CD4-positive, alpha-beta T cell treated with Interleukin-17A for 4 hours (primary cell): Measurements from ENCODE around the gene SH3PXD2A.

Experiments used
- DNase-seq: peaks from one replicate; pipeline ENCODE4 v3.0.0-alpha.2; 2020; ENCODE audit warnings: mixed read lengths

SH3PXD2A gene

DNA sequence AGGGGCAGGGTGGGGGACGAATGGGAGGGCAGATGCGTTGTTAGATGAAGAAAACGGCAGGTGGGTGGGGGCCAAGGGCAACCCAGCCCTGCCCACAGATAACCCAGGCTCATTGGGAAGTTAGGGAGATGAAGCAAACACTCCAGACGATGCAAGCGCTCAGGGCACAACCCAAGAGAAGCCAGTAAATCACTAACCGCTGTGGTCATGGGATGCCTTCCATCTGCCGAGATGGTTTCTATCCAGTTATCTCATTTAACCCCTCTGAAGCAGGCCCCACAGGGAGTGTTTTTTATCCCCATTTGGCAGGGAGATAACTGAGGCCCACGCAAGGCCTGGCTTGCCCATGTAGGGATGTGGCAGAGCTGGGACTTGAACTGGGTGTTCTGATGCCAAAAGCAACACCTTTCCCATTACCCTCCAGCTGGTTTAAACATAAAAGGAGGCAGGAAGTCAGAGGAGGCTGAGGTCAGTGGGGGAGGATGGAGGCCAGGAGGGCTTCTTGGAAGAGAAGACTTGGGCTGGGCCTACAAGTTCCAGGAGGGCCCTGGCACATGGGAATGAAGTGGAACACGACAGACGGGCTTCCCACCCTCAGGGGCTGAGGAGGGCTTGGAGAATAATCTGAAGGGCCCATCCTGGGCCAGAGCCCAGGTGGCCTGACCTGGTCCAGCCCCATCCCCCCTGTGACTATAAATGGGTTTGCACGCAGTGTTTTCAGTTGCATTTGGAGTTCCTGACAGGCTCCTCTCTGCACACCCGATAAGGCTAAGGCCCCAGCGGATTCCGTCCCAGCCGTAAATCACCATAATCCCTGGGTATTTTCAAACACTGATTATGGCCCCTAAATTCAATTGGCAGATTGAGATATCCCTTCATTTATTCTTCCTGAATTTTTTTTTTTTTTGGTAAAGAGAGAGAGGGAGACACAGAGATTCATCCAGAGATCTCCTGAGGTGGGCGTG, 281.0 kb downstream of the SH3PXD2A start:
- no peak for DNase-seq

- no peak for DNase-seq
Observed at GRCh38 chr10:103573205-103573487, 282.2 kb downstream of the SH3PXD2A start.

DNA sequence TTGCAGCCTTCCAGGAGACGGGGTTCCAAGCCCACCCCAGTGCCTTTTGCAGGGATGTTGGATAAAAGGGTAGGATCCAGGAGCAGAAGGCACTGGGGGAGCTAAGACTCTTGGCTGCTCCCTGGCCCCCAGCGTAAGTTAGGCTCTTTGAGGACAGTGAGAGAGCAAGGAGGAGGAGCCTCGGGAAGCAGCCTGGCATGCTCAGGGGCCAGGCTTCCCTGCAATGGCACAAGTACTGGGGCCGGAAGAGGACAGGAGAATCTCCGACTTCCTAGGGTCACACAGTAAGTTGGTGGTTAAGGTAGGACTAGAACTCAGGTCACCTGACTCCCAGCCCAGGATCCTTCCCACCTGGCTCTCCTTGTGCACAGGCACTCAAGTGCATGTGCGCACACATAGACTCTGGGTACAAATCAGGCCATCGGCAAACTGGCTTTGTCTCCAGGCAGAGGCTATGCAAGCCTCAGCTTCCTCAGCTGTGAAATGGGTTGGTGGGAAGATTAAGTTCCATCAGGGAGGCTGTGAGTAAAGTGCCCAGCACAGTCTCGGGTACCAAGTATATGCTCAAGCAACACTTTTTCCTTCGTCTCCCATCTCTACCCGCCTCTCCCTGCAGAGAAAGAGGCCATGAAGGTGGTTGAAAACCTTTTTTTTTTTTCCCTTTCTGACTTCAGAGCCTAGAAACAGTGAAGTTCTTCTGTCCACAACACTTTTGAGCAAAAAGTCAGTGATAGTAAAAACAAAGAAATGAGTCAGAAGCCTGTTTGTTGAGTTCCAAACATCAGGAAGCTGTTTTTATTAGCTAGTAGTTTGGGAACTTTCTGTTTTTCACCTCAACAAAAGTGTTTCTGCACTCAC, 282.8 kb downstream of the SH3PXD2A start:
- DNase-seq, result no peak

DNA sequence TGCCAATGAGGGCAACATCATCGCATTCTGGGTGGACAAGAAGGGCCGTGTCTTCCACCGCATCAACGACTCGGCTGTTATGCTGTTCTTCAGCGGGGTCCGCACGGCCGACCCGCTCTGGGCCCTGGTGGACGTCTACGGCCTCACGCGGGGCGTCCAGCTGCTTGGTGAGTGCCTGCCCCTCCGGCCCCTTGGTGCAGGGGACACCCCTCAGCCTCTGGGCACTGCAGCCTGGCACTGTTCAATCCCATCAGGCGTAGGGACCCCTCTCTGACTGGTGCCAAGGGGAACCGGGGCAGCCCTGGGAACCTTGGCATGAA, 283.8 kb downstream of the SH3PXD2A start:
- no peak for DNase-seq

DNA sequence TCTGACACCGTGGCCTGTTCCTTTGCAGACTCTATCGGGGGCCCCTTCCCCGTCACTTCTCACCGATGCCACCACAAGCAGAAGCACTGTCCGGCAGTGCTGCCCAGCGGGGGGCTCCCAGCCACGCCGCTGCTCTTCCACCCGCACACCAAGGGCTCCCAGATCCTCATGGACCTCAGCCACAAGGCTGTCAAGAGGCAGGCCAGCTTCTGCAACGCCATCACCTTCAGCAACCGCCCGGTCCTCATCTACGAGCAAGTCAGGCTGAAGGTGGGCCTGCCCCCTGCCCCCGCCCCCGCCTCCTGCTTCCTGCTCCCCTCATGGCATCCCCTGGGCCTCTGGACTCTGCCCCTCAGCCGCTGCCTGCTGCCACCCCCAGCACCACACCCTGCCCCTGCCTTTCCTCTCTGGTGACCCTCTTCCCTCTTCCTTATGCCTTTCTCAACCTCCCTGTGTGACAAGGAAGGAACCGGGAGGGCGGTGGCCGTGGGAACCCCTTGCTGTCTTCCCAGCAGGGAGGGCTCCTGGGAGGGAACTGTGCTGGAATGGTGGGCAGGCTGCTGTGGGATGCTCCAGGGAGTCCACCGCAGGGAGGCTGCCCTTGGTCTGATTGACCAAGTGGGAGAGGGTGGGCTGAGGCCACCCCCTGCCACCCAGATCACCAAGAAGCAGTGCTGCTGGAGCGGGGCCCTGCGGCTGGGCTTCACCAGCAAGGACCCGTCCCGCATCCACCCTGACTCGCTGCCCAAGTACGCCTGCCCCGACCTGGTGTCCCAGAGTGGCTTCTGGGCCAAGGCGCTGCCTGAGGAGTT, 284.3 kb downstream of the SH3PXD2A start:
- no peak for DNase-seq

DNA sequence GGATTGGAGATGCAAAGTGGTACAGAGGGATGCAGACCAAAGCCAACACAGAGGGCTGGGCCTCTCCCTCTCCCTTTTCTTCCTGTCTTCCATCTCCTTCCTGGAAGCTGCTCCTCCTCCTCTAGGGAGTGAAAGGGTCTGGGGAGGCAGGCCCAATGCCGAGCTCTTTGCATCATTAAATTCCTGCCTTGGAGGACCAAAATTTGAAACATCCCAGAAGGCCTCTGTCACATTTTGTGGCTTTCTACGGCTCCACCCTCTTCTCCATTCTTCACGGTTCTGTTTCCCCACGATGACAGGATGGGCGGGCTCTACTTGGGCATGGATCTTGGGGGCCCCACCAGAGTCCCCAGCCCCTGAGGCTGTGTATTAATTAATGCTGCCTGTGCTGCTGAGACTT, 285.5 kb downstream of the SH3PXD2A start:
- DNase-seq, result no peak

DNA sequence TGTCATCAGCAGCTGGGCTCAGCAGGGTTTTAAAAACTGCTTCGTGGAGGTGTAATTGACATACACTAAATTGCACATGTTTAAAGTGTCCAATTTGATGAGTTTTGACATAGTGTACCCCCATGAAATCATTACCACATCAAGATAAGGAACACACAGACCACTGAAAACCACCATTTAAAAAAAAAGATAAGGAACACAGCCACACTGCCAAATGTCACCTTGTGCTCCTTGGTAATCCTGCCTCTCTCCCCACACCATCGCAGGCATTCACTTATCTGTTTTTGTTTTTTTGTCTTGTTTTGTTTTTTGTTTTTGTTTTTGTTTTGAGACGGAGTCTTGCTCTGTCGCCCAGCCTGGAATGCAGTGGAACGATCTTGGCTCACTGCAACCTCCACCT, 286.9 kb downstream of the SH3PXD2A start:
- DNase-seq, result no peak

DNA sequence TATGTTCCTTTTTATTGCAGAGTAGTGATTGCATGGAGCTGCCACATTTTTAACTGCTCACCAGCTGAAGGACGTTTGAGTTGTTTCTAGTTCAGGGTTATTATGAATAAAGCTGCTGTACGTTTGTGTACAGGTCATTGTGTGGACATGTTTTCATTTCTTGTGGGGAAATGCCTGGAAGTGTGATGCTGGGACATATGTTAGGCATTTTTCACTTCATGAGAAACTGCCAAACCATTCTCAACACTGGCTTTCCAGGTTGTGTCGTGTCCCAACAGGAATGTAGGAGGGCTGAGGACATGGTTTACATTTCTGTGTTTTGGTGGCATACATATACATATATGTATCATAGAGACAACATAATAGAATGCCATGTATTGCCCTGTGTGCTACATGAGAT, 288.8 kb downstream of the SH3PXD2A start:
- DNase-seq, result no peak

- DNase-seq, result peak; percentile 19
Observed at GRCh38 chr10:103564776-103565520, 290.4 kb downstream of the SH3PXD2A start.

DNA sequence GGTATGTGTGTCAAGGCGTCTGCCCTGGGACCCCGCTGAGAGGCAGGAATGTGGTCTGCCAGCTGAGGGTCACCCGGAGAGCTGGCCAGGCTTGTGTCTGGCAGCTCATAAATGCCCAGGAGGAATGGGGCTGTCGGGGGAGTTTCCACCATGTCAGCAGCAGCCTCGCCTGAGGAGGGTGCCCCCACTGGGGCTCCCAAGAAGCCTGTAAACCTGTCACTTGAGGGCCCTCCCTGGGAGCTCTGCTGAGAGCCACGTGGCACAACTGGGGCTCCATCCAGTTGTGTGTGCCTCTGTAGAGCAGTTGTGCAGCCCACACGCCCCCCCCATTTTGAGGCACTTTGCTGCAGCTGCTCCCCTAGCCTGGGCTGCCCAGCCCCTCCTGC, 291.3 kb downstream of the SH3PXD2A start:
- no peak for DNase-seq

DNA sequence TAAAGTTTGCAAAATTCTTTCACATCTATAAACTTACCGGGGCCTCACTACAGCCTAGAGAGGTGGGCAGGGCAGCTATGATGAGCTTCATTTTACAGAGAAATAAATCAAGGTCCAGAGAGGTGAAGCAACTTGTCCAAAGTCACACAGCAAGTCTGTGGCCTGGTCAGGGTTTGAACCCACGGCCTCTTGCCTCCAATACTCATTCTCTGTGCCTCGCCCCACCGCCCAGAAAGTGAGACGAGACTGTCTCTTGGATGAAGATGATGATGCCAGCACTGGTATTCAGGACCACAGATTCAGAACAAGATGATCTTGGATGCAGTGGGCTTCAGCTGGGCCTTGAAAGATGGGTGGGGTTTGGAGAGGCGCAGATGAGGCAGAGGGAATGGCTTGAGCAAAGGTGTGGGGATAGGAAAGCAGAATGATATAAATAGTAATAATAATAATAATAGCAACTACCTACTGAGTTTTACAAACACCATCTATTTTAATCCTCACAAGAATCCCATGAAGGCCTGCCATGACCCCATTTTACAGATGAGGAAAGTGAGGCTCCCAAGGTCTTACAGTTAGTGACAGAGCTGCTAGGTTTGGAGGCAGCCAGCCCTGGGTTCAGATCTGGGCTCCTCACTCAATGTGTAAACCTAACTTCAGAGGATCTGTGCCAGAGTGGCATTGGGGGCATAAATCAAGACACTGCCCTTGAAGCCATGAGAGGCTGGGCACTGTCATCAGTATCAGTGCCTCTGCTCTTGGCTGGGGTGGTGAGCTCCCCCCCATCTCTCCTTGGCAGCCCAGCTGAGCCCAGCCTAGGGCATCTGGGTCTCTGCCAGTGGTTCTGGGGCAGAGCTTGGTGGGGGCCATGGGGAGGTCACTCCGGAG, 291.9 kb downstream of the SH3PXD2A start:
- no peak for DNase-seq

DNA sequence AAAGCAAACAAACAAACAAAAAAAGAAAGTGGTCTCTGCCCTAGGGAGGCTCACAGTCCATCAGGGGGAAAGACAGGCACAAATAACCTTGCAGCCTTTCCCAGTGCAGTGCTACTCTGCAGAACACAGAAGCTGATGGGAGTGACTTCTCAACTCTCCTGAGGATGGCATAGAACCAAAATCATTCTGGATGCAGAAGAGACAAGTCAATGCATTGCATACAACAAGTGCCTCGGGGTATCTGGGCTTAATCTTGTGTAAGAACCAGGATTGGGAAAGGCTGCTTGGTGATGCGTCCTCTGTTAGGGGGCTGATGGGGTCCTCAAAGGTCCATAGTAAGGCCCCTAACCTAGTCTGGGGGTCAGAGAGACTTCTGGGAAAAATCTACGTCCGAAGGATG, 293.0 kb downstream of the SH3PXD2A start:
- no peak for DNase-seq

- DNase-seq, result no peak
Observed at GRCh38 chr10:103560886-103561285, 294.5 kb downstream of the SH3PXD2A start.

DNA sequence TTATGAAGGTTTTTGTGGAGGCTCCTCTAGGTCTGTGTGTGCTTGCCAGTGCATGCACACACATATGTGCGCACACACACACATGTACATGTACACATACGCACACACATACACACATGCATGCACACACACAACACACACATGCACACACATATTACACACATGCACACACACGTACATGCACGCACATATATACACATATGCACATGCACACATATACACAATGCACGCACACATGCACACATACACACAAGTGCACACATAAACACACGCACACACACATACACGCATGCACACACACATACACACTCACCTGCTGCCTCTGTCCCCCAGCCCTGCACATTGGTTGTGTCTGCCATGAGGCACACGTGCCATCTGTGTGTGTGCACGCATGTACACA, 295.6 kb downstream of the SH3PXD2A start:
- no peak for DNase-seq

DNA sequence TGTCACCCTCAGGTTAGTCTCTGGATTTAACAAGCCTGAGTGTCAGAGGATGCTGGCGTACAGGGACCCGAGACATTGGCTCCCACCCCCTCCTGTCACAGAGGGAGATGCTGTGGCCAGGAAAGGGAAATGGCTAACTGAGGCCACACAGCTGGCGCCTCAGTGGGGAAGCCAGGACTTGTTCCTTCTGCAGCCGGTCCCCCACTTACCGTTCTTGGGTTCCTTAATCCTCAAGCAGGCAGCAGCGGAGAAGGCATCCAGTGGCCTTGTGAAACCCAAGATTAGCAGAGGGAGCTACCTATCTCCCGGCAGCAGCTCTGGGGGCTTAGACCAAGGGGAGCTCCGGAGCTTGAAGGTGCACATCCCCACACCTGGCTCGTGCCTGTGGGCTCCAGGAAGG, 296.5 kb downstream of the SH3PXD2A start:
- no peak for DNase-seq

DNA sequence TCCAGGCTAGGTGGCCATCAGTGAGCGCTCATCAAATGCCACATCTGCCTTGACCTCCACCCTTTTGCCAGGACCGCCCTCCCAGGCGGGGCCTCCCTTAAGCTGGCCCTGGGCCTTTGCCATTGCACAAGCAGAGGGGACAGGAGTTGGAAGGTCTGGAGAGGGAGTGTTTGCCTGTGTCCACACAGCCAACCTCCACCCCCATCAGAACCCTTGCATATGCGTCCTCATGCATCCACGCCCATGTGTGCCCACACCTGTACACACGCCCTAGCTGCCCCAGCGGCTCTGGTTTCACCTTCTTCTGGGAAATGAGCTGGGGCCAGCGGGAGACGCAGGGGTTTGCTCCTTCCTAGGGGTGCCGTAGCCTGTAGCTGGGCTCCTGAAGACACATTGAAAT, 297.9 kb downstream of the SH3PXD2A start:
- DNase-seq, result no peak

- no peak for DNase-seq
Observed at GRCh38 chr10:103556383-103557007, 298.9 kb downstream of the SH3PXD2A start.

DNA sequence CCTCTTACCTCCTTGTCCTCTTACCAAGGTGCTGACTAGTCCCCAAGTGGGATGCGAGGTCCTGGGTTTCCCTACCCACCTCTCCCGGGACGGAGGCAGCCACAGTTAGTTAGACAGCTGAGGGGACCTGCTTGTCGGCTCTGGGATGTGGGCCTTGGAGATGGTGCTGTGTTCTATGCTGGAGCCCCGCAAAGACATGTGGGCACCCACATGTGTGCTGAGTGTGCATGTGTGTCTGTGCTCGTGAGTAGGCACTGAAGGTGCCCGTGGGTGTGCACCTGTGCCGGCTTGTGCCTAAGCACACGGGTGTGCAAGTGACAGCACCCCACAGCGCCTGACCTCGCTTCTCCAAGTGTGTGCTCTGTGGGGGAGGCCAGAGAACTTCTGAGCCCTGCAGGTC, 299.7 kb downstream of the SH3PXD2A start:
- DNase-seq, result no peak

GRCh38 chr10:103555325-103555649, 300.1 kb downstream of the SH3PXD2A start:
- no peak for DNase-seq

DNA sequence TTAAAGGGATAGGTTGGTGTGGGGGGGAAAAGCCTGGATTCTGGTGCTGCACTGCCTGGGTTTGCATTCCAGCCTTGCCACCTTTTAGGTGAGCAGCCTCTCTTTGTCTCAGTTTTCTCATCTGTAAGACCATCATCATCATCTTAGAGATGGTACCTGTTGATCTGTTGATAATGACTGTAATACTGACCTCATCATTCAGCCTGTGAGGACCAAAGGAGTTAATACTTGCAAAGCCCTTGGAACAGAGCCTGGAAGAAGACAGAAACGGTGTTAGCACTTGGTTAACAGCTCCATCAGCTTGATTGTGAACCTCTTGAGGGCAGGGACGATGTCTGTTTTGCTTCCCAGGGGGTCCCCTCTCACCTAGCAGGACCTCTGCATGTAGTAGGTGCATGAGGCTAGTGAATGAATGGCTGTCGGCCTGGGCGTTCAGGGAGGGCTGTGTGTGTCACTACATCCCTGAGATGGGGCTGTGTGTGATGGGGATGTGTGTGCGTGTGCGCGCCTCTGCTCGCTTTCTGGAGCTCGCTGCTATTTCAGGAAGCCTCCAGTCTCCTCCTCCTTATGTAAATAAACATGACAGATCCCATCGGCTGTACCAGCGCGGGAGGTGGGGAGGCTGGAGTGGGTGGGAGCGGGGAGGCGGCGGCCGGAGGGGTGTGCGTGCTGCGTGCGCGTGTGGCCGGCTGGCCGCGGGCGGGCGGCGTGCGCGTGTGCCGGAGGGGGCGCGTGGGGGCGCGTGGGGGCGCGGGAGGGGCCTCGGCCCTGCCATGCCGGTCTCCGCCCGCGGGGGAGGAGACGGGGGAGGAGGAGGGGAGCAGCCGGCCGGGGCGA, 300.7 kb downstream of the SH3PXD2A start:
- DNase-seq, result peak; percentile 30
